Muscle of arm (tissue), 12 donors: ENCODE data around the gene IP6K3. TPM values are rescaled to one million over a fixed set of nuclear protein-coding genes. Genes with fewer than 3 reads are reported as not detected.

ENCODE experiments used
- DNase-seq: peaks from one replicate; pipeline ENCODE4 v3.0.0-alpha.2; 2013
- polyA plus RNA-seq, 12 donors: library from polyadenylated mRNA; unstranded; fragments of 120-200 nt; gene quantifications; one replicate each; pipeline ENCODE4 v1.2.1, GENCODE V29; 2013; ENCODE audit not compliant: insufficient read length in 12 of 12

Gene IP6K3
- polyA plus RNA-seq, 12 donors: 9.8 to 41.2 (median 23.2) TPM; not detected in 1

DNA sequence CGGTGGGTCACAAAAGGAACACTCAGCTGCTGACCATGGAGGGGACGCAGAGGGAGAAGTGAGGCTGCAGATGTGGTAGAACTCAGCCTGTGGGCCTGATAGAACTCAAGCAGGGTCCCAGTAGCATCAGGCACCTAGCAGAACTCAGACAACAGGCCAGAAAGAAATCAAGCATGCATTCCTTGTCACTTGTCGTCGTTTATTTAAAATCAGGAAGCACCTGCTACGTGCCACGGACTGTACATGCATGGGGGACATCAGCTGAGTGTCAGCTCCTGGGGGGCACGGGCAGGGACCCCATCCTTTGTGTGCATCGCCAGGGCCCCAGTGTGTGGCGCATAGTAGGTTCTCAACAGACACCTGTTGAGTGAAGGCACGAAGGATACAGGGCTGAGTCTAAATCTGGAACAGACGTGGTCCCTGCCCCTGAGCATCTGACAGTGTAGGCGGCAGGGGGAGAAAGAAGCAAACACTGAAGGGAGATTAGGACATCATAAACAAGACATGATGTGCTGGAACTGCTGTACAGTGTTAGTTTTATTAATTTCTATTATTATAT is 67.7 kb downstream of the IP6K3 start:
- no peak for DNase-seq

- no peak for DNase-seq
Measured at GRCh38 chr6:33678233-33678931, 68.3 kb downstream of the IP6K3 start.

DNA sequence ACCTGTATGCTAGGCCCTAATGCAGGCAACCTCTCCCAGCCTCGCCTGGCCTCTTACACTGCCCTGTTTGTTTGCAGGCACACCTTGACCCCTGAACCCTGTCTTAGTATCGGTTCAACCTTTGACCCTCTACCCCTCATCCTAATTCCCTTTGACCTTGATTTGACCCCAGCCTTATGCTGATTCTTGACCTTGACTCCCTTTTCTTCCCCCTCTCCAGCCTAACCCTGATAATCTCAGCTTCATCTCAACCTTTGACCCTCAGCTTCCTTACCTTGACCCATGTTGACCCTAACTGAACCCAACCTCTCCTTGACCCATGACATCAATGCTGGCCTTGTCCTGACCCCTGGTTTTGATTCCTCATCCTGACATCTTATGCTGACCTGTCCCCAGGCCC is 69.0 kb downstream of the IP6K3 start:
- no peak for DNase-seq

- DNase-seq: peak; percentile 37
Measured at GRCh38 chr6:33677143-33677660, 69.5 kb downstream of the IP6K3 start.

DNA sequence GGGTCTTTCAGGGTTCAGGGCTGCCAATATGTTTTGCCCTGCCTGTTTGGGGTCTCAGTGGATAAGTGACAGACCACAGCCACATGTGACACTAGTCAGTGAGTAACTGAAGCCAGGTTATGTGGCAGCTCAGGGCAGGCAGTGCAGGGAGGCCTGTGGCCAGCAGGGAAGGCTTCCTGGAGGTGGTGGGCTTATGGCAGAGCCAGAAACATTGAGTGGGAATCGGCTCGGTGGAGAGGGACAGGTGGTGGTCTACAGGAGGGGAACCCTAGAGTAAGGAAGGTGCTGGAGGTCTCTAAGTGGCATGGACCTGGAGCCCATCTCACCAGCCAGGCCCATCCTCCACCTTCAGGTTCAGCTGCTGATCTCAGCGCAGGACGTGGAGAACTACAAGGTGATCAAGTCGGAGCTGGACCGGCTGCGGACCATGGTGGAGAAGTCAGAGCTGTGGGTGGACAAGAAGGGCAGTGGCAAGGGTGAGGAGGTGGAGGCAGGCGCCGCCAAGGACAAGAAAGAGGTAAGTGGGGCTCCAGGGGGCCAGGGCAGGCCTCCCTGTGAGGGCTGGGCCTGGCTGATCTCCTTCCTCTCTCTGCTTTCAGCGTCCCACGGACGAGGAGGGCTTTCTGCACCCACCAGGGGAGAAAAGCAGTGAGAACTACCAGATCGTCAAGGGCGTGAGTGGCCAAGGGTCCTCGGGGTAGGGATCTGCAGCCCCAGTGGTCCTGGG is 70.1 kb downstream of the IP6K3 start:
- DNase-seq: no peak

DNA sequence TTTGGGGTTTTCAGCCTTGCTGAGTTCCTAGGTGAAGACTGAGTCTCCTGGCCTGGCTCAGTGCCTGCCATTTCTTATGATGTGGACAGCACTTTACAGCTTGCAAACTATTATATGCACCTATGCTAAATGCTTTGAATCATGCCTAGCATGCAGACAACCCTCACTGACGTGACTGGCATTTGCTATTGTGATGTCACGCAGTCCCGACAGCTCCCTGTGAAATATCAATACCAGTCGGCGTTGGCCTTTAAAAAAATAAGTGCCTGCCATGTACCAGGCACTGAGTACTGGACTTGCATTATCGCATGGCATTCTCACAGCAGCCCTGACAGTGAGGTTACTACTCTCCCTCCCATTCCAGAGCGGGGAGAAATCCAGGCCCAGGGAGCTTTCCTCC is 70.7 kb downstream of the IP6K3 start:
- DNase-seq: no peak

GRCh38 chr6:33673851-33674250 is 72.9 kb downstream of the IP6K3 start:
- DNase-seq: no peak

- peak; percentile 71 for DNase-seq
Measured at GRCh38 chr6:33672808-33673207, 73.9 kb downstream of the IP6K3 start.

DNA sequence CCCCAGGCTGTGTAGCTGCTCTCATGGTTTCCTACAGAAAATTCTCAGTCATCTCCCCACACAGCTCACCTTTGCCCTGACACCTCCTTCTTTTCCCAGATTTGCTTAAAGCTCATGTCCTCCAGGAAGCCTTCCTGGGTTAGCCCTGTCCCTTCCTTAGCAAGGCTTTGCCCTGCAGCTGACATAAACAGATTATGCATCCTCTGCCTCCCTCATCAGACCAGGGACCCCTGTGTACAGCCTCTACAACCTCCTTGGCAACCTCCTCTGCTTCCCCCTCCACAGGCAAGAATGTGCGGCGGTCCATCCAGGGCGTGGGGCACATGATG is 75.0 kb downstream of the IP6K3 start:
- no peak for DNase-seq

Other genes starting within 250 kb of the IP6K3 start
- gene BAK1, start 166.6 kb downstream of the IP6K3 start, polyA plus RNA-seq: 10 to 100 TPM in 10 of 12 donors, 1 to 10 TPM in 1, not detected in 1; 9.9 to 26.6 (median 17.7) TPM
- gene ITPR3, start 125.6 kb downstream of the IP6K3 start, polyA plus RNA-seq: 10 to 100 TPM in 4 of 12 donors, 1 to 10 TPM in 7, not detected in 1; 5.0 to 30.4 (median 7.5) TPM
- gene UQCC2, start 35.2 kb downstream of the IP6K3 start, polyA plus RNA-seq: 10 to 100 TPM in 11 of 12 donors, not detected in 1; 40.5 to 90.5 (median 67.4) TPM
- gene LEMD2, start 42.2 kb upstream of the IP6K3 start, polyA plus RNA-seq: 10 to 100 TPM in 11 of 12 donors, not detected in 1; 34.3 to 70.2 (median 40.5) TPM
- not detected for gene MLN, start 57.1 kb upstream of the IP6K3 start, polyA plus RNA-seq